NCI-H146 treated with DMSO at 0.1 percent for 48 hours (cell line): ENCODE data around the gene TMEM178B.
A peak's percentile ranks its signal among the peaks of the same experiment; 100 is the strongest.

Source experiments
- DNase-seq: peaks from one replicate; lab custom pipeline; 2025; ENCODE audit not compliant: unreplicated experiment; lab: John Stamatoyannopoulos, UW

TMEM178B gene

GRCh38 chr7:141460781-141461715 lies 387.2 kb downstream of the TMEM178B start:
- no peak for DNase-seq

- DNase-seq: no peak
Observed at GRCh38 chr7:141461924-141462323, 388.1 kb downstream of the TMEM178B start.

GRCh38 chr7:141462958-141463357 lies 389.1 kb downstream of the TMEM178B start:
- DNase-seq: no peak

GRCh38 chr7:141463986-141464385 lies 390.1 kb downstream of the TMEM178B start:
- no peak for DNase-seq

- DNase-seq: no peak
Observed at GRCh38 chr7:141464551-141464950, 390.7 kb downstream of the TMEM178B start.

GRCh38 chr7:141466151-141466904 lies 392.5 kb downstream of the TMEM178B start:
- DNase-seq: no peak

GRCh38 chr7:141468341-141468740 lies 394.5 kb downstream of the TMEM178B start:
- no peak for DNase-seq

GRCh38 chr7:141475679-141476078 lies 401.8 kb downstream of the TMEM178B start:
- no peak for DNase-seq

GRCh38 chr7:141477865-141478264 lies 404.0 kb downstream of the TMEM178B start:
- no peak for DNase-seq

- DNase-seq: no peak
Observed at GRCh38 chr7:141478845-141479244, 405.0 kb downstream of the TMEM178B start.

GRCh38 chr7:141480953-141481352 lies 407.1 kb downstream of the TMEM178B start:
- DNase-seq: no peak

- no peak for DNase-seq
Observed at GRCh38 chr7:141481971-141482370, 408.1 kb downstream of the TMEM178B start.

GRCh38 chr7:141483044-141483443 lies 409.2 kb downstream of the TMEM178B start:
- DNase-seq: no peak

- peak; percentile 88 for DNase-seq
Observed at GRCh38 chr7:141484907-141485306, 411.0 kb downstream of the TMEM178B start.

GRCh38 chr7:141486959-141487358 lies 413.1 kb downstream of the TMEM178B start:
- DNase-seq: no peak

- no peak for DNase-seq
Observed at GRCh38 chr7:141490474-141490873, 416.6 kb downstream of the TMEM178B start.

GRCh38 chr7:141495057-141495456 lies 421.2 kb downstream of the TMEM178B start:
- DNase-seq: no peak

- no peak for DNase-seq
Observed at GRCh38 chr7:141497391-141497790, 423.5 kb downstream of the TMEM178B start.

GRCh38 chr7:141500608-141501007 lies 426.7 kb downstream of the TMEM178B start:
- no peak for DNase-seq

- no peak for DNase-seq
Observed at GRCh38 chr7:141501451-141501850, 427.6 kb downstream of the TMEM178B start.

GRCh38 chr7:141511316-141511675 lies 437.4 kb downstream of the TMEM178B start:
- DNase-seq: no peak
